Left lung (tissue), 10 donors: ENCODE results near the gene SCN1A. TPM values are rescaled to one million over a fixed set of nuclear protein-coding genes. Genes with fewer than 3 reads are reported as not detected.

ENCODE experiments used
- ATAC-seq: fragments of 200-7000 bp; cut with Tn5 transposase; one replicate; pipeline ENCODE4 v1.9.1; 2020; ENCODE audit warnings: moderate library complexity
- DNase-seq, 4 donors: peaks; one replicate each; pipeline ENCODE4 v3.0.0-alpha.2; 2013 to 2020
- H3K27ac ChIP-seq, 2 donors: fragments of 200-600 bp; sonication (generic) in 1 of 2; one replicate each; pipeline versions ENCODE4 v1.5.0 to v1.8.0; 2020 to 2021
- H3K27me3 ChIP-seq, 2 donors: fragments of 200-600 bp; sonication (generic) in 1 of 2; one replicate each; pipeline versions ENCODE4 v1.5.0 to v1.8.0; 2020 to 2021
- H3K36me3 ChIP-seq, 2 donors: fragments of 200-600 bp; sonication (generic) in 1 of 2; one replicate each; pipeline versions ENCODE4 v1.5.0 to v1.8.0; 2020 to 2021
- H3K4me1 ChIP-seq, 2 donors: fragments of 200-600 bp; one replicate each; pipeline ENCODE4 v1.8.0; 2021
- H3K4me3 ChIP-seq, 2 donors: fragments of 200-600 bp; sonication (generic) in 1 of 2; one replicate each; pipeline versions ENCODE4 v1.5.0 to v1.8.0; 2020 to 2021; ENCODE audit warnings: mild to moderate bottlenecking in 1 of 2
- H3K9me3 ChIP-seq, 2 donors: fragments of 200-600 bp; sonication (generic) in 1 of 2; one replicate each; pipeline versions ENCODE4 v1.5.0 to v1.8.0; 2020 to 2021
- CTCF ChIP-seq, 2 donors: fragments of 200-600 bp; sonication (generic) in 1 of 2; IDR thresholded peaks; one replicate each; pipeline versions ENCODE4 v1.5.0 to v1.8.0; 2021; ENCODE audit warnings: antibody characterized with exemption in 2 of 2
- intact Hi-C, 2 donors: fragments of 100-400 bp; cut with DNase I; formaldehyde crosslinking; loops; one replicate each; pipeline versions ENCODE4 v1.11.2 to v1.14.2; 2022
- polyA plus RNA-seq, 6 donors: library from polyadenylated mRNA; unstranded; fragments of 120-200 nt; gene quantifications; one replicate each; pipeline ENCODE4 v1.2.1, GENCODE V29; 2013; ENCODE audit not compliant: insufficient read length in 6 of 6
- total RNA-seq, 2 donors: library from RNA; stranded (reverse); fragmentation: NEBNext Ultra II Directional; extraction: Animal tissue kit (Norgen Biotek cat#: 25700); gene quantifications; one replicate each; pipeline ENCODE4 v1.2.1, GENCODE V29; 2021
- donor health status: DM: no; HTN: yes; CAD: no.
- donor health status: DM: no; HTN: no; CAD: no.

Gene SCN1A
- total and polyA plus RNA-seq, 8 donors = 0.60 to 18.0 (median 1.5) TPM

- DNase-seq = no peak
- H3K4me1 ChIP-seq = no peaks in the 10 kb centered on the region
- intact Hi-C loops = no loop called here
- no peak overlapping the region for H3K4me3 ChIP-seq
- ATAC-seq = no peak
- no peaks in the 10 kb centered on the region for H3K27me3 ChIP-seq
- no peaks in the 10 kb centered on the region for H3K9me3 ChIP-seq
- no peaks in the 10 kb centered on the region for H3K36me3 ChIP-seq
- no peak overlapping the region for H3K27ac ChIP-seq
- TF ChIP-seq CTCF (IDR thresholded peaks at IDR 0.05) = no peak
These were observed 27.8 kb upstream of the SCN1A start for GRCh38 chr2:166155589-166155988.

GRCh38 chr2:166154685-166155338 is 27.0 kb upstream of the SCN1A start:
- Histone ChIP-seq H3K9me3 (no peaks in the 10 kb centered on the region), H3K4me1 (no peaks in the 10 kb centered on the region), H3K27me3 (no peaks in the 10 kb centered on the region), H3K27ac (no peak overlapping the region), H3K36me3 (no peaks in the 10 kb centered on the region), H3K4me3 (no peak overlapping the region)
- TF ChIP-seq CTCF (IDR thresholded peaks at IDR 0.05) = no peak
- intact Hi-C loops = no loop called here
- no peak for ATAC-seq
- no peak for DNase-seq

- Histone ChIP-seq H3K4me1 (no peaks in the 10 kb centered on the region), H3K27me3 (no peaks in the 10 kb centered on the region), H3K4me3 (no peak overlapping the region), H3K27ac (no peak overlapping the region), H3K9me3 (no peaks in the 10 kb centered on the region), H3K36me3 (no peaks in the 10 kb centered on the region)
- DNase-seq (no peak), ATAC-seq (no peak)
- TF ChIP-seq CTCF (IDR thresholded peaks at IDR 0.05) = no peak
- intact Hi-C loops = no loop called here
These were observed 24.2 kb upstream of the SCN1A start for GRCh38 chr2:166152064-166152463.

- Histone ChIP-seq H3K27ac (no peak overlapping the region), H3K27me3 (no peaks in the 10 kb centered on the region), H3K9me3 (no peaks in the 10 kb centered on the region), H3K4me1 (no peaks in the 10 kb centered on the region), H3K4me3 (no peak overlapping the region), H3K36me3 (no peaks in the 10 kb centered on the region)
- intact Hi-C loops = no loop called here
- ATAC-seq = peak; percentile 33
- TF ChIP-seq CTCF (IDR thresholded peaks at IDR 0.05) = no peak
- DNase-seq = no peak
These were observed 20.9 kb upstream of the SCN1A start for GRCh38 chr2:166148500-166149400.

GRCh38 chr2:166147883-166148282 is 20.1 kb upstream of the SCN1A start:
- H3K4me1 ChIP-seq = no peaks in the 10 kb centered on the region
- intact Hi-C loops = no loop called here
- TF ChIP-seq CTCF (IDR thresholded peaks at IDR 0.05) = no peak

More at GRCh38 chr2:166147883-166148282, 20.1 kb upstream of the SCN1A start:
- H3K4me3 ChIP-seq = no peak overlapping the region
- H3K27ac ChIP-seq = no peak overlapping the region
- DNase-seq (no peak), ATAC-seq (no peak)
- H3K27me3 ChIP-seq = no peaks in the 10 kb centered on the region
- no peaks in the 10 kb centered on the region for H3K9me3 ChIP-seq
- no peaks in the 10 kb centered on the region for H3K36me3 ChIP-seq
